ENCODE measurements around the gene METAP1. TPM values are rescaled to one million over a fixed set of nuclear protein-coding genes. Genes with fewer than 3 reads are reported as not detected.
"Not testable (repeated sequence)": the region's sequence is repeated elsewhere in the genome, so short reads cannot be mapped to it uniquely, and the experiment has no call there.

METAP1 gene
- total and polyA plus RNA-seq, 7 donors = 17.1 to 36.9 (median 26.4) TPM

DNA sequence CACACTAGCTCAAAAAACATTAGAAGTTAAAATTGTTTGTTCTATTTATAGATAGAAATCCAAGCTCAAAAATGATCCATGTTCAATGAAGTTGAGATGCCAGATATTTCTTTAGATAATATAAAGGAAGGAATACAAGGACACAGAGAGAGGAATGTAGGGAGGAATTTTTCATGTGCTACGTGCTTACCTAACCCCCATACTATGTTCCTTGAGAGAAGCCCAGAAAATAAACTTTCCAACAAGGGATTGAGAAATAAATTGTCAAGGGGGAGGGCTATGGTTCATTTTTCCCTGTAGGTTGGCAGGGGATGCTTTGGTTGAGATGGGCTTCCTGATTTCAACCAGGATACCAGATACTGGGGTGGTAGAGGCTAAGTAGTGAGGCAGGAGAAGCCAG is 108.6 kb downstream of the METAP1 start:
- WGBS, 3 donors = 83 to 91% (median 87%) methylated on average over 1 of the region's 1 CpG
- no peak overlapping the region for H3K27ac ChIP-seq

DNA sequence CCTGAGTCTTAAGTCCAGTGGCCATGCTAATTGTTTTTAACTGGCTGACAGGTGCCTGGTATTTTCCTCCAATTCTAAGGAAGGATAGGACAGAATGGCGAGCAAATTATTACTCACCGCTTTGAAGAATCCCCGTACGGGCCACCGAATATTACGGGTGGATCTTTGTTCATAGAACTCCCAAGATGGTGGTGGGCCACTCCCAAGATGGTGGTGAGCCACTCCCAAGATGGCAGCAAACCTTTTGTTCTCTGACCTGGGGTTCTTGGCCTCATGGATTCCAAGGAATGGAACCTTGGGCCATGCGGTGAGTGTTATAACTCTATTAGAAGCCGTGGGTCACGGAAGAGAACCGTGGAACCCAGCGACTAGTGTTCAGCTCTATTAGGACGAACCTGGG is 113.8 kb downstream of the METAP1 start:
- H3K9me3 ChIP-seq; H3K36me3 ChIP-seq (ENCODE audit: insufficient read depth in 1 of 2, low read depth in 1 of 2); ATAC-seq; intact Hi-C loops (cut with DNase I); H3K4me3 ChIP-seq; H3K4me1 ChIP-seq; DNase-seq; H3K27me3 ChIP-seq (ENCODE audit: insufficient read depth in 3 of 3, low read length in 2 of 3); H3K27ac ChIP-seq: not testable (repeated sequence)
- 90 to 97% (median 91%) methylated on average over 12 of the region's 12 CpGs for WGBS, 3 donors

More for the DNA sequence above, 108.6 kb downstream of the METAP1 start:
- TF ChIP-seq, protein P1, sequence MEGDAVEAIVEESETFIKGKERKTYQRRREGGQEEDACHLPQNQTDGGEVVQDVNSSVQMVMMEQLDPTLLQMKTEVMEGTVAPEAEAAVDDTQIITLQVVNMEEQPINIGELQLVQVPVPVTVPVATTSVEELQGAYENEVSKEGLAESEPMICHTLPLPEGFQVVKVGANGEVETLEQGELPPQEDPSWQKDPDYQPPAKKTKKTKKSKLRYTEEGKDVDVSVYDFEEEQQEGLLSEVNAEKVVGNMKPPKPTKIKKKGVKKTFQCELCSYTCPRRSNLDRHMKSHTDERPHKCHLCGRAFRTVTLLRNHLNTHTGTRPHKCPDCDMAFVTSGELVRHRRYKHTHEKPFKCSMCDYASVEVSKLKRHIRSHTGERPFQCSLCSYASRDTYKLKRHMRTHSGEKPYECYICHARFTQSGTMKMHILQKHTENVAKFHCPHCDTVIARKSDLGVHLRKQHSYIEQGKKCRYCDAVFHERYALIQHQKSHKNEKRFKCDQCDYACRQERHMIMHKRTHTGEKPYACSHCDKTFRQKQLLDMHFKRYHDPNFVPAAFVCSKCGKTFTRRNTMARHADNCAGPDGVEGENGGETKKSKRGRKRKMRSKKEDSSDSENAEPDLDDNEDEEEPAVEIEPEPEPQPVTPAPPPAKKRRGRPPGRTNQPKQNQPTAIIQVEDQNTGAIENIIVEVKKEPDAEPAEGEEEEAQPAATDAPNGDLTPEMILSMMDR (IDR thresholded peaks at IDR 0.05) = no peak
- Histone ChIP-seq H3K27me3 (ENCODE audit: insufficient read depth in 3 of 3, low read length in 2 of 3) (no peaks in the 10 kb centered on the region), H3K9me3 (no peaks in the 10 kb centered on the region), H3K4me1 (no peaks in the 10 kb centered on the region), H3K4me3 (no peak overlapping the region), H3K36me3 (ENCODE audit: insufficient read depth in 1 of 2, low read depth in 1 of 2) (no peaks in the 10 kb centered on the region)
- intact Hi-C loops (cut with DNase I) = no loop called here
- DNase-seq = no peak
- no peak for ATAC-seq

Other genes starting within 250 kb of the METAP1 start
- gene EIF4E, start 66.6 kb upstream of the METAP1 start, total RNA-seq = 10 to 100 TPM; 47.7 to 71.2 (median 60.5) TPM
- gene EIF4E, start 66.6 kb upstream of the METAP1 start, polyA plus RNA-seq = 10 to 100 TPM; 37.1 to 94.7 (median 88.4) TPM
- gene ADH5, start 93.1 kb downstream of the METAP1 start, total RNA-seq = 10 to 100 TPM; 59.8 to 96.3 (median 70.6) TPM
- gene ADH5, start 93.1 kb downstream of the METAP1 start, polyA plus RNA-seq = 100 to 1,000 TPM in 1 of 3 donors, 10 to 100 TPM in 2; 64.1 to 108 (median 87.0) TPM
- under 1 TPM in 2 of 4 donors, not detected in 2; 0.28 to 0.46 TPM for gene ADH4, start 148.6 kb downstream of the METAP1 start, total RNA-seq
- gene ADH4, start 148.6 kb downstream of the METAP1 start, polyA plus RNA-seq = under 1 TPM; 0.04 to 0.16 (median 0.10) TPM
- gene ADH6, start 223.5 kb downstream of the METAP1 start, total RNA-seq = not detected
- under 1 TPM in 1 of 3 donors, not detected in 2; 0.03 TPM for gene ADH6, start 223.5 kb downstream of the METAP1 start, polyA plus RNA-seq